ENCODE measurements around the gene TRIM51. TPM values are rescaled to one million over a fixed set of nuclear protein-coding genes. Genes with fewer than 3 reads are reported as not detected.
"Not testable (repeated sequence)": the region's sequence is repeated elsewhere in the genome, so short reads cannot be mapped to it uniquely, and the experiment has no call there.

TRIM51 gene
- total and polyA plus RNA-seq, 2 donors (not counting 1 experiment from before 2014, with no cell fraction given): not detected

GRCh38 chr11:55872731-55873130, 10.4 kb upstream of the TRIM51 start:
- H3K9ac ChIP-seq (ENCODE audit: low read length); H3K27ac Mint-ChIP-seq; POLR2A ChIA-PET; H3K79me2 ChIP-seq (ENCODE audit: control insufficient read depth, insufficient read depth, low read length); H3K27ac ChIP-seq (ENCODE audit: low read length in 2 of 2); ATAC-seq (ENCODE audit: low read depth); H3K4me3 ChIP-seq (ENCODE audit: control extremely low read depth in 1 of 5, extremely low read depth in 1 of 5, insufficient read depth in 1 of 5, low read depth in 2 of 5, low read length in 4 of 5); H3K27me3 Mint-ChIP-seq; H3K9me3 Mint-ChIP-seq (ENCODE audit: insufficient read depth); H2AFZ ChIP-seq (ENCODE audit: insufficient read depth, low read depth, low read length, poor library complexity, severe bottlenecking); intact Hi-C loops (cut with micrococcal nuclease); H3K4me2 ChIP-seq (replicated peaks; ENCODE audit: low read depth, low read length, poor library complexity, severe bottlenecking); H3K4me1 ChIP-seq (ENCODE audit: control insufficient read depth in 2 of 2, insufficient read depth in 2 of 2, low read length in 2 of 2); DNase-seq; H3K27me3 ChIP-seq (replicated peaks in 1 of 4; ENCODE audit: control extremely low read depth in 1 of 4, control insufficient read depth in 3 of 4, insufficient read depth in 4 of 4, low read length in 3 of 4); H3K4me1 Mint-ChIP-seq; CTCF ChIA-PET; H3K4me3 Mint-ChIP-seq; H4K20me1 ChIP-seq (ENCODE audit: control insufficient read depth, insufficient read depth, low read length, poor library complexity, severe bottlenecking); H3K36me3 ChIP-seq (replicated peaks in 1 of 2; ENCODE audit: control extremely low read depth in 1 of 2, control insufficient read depth in 1 of 2, extremely low read depth in 1 of 2, insufficient read depth in 2 of 2, low read length in 1 of 2): not testable (repeated sequence)
- 28% methylated on average over 33 of the region's 33 CpGs for WGBS (ENCODE audit: insufficient coverage)
- peaks cover 0 to 20% (median 0%) of the 10 kb centered on the region in 3 donors for H3K9me3 ChIP-seq (ENCODE audit: control extremely low read depth in 1 of 3, control insufficient read depth in 2 of 3, insufficient read depth in 1 of 3, low read length in 2 of 3)

GRCh38 chr11:55873146-55873545, 10.0 kb upstream of the TRIM51 start:
- H2AFZ ChIP-seq (ENCODE audit: insufficient read depth, low read depth, low read length, poor library complexity, severe bottlenecking); DNase-seq; H3K36me3 ChIP-seq (replicated peaks in 1 of 2; ENCODE audit: control extremely low read depth in 1 of 2, control insufficient read depth in 1 of 2, extremely low read depth in 1 of 2, insufficient read depth in 2 of 2, low read length in 1 of 2); ATAC-seq (ENCODE audit: low read depth); H3K4me3 Mint-ChIP-seq; H3K27me3 ChIP-seq (replicated peaks in 1 of 4; ENCODE audit: control extremely low read depth in 1 of 4, control insufficient read depth in 3 of 4, insufficient read depth in 4 of 4, low read length in 3 of 4); H3K4me1 ChIP-seq (ENCODE audit: control insufficient read depth in 2 of 2, insufficient read depth in 2 of 2, low read length in 2 of 2); H3K27ac ChIP-seq (ENCODE audit: low read length in 2 of 2); H3K4me3 ChIP-seq (ENCODE audit: control extremely low read depth in 1 of 5, extremely low read depth in 1 of 5, insufficient read depth in 1 of 5, low read depth in 2 of 5, low read length in 4 of 5); H3K27ac Mint-ChIP-seq; intact Hi-C loops (cut with micrococcal nuclease); H3K27me3 Mint-ChIP-seq; H3K79me2 ChIP-seq (ENCODE audit: control insufficient read depth, insufficient read depth, low read length); H3K4me1 Mint-ChIP-seq; H3K9ac ChIP-seq (ENCODE audit: low read length); H3K4me2 ChIP-seq (replicated peaks; ENCODE audit: low read depth, low read length, poor library complexity, severe bottlenecking); CTCF ChIA-PET; H3K9me3 Mint-ChIP-seq (ENCODE audit: insufficient read depth); H4K20me1 ChIP-seq (ENCODE audit: control insufficient read depth, insufficient read depth, low read length, poor library complexity, severe bottlenecking); POLR2A ChIA-PET: not testable (repeated sequence)
- H3K9me3 ChIP-seq (ENCODE audit: control extremely low read depth in 1 of 3, control insufficient read depth in 2 of 3, insufficient read depth in 1 of 3, low read length in 2 of 3): peaks cover 0 to 20% (median 0%) of the 10 kb centered on the region in 3 donors
- 38% methylated on average over 29 of the region's 34 CpGs for WGBS (ENCODE audit: insufficient coverage)

DNA sequence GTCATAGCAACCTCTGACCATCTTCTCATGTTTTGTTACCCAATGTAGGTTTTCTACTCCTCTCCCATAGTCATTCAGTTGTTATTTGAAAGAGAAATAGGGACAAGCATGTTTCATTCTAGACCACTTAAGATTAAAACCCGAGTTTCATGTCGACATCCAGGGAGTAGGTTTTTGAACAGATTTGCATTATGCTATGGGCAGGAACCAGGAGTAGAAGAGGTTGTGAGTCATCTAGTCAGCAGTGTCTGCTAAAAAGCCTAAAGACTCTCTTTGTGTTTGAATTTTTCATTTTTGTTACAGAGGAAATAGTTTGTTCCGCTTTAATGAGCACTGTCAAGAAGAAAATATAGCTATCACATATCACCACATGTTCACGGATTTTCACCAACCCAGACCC, 1.9 kb downstream of the TRIM51 start:
- CTCF ChIA-PET; intact Hi-C loops (cut with micrococcal nuclease); H3K9me3 ChIP-seq (ENCODE audit: control extremely low read depth in 1 of 3, control insufficient read depth in 2 of 3, insufficient read depth in 1 of 3, low read length in 2 of 3); H3K9ac ChIP-seq (ENCODE audit: low read length); DNase-seq; H3K27me3 Mint-ChIP-seq; H3K4me3 ChIP-seq (ENCODE audit: control extremely low read depth in 1 of 5, extremely low read depth in 1 of 5, insufficient read depth in 1 of 5, low read depth in 2 of 5, low read length in 4 of 5); POLR2A ChIA-PET; H3K27ac ChIP-seq (ENCODE audit: low read length in 2 of 2); H3K79me2 ChIP-seq (ENCODE audit: control insufficient read depth, insufficient read depth, low read length); H4K20me1 ChIP-seq (ENCODE audit: control insufficient read depth, insufficient read depth, low read length, poor library complexity, severe bottlenecking); H3K4me3 Mint-ChIP-seq; H3K36me3 ChIP-seq (replicated peaks in 1 of 2; ENCODE audit: control extremely low read depth in 1 of 2, control insufficient read depth in 1 of 2, extremely low read depth in 1 of 2, insufficient read depth in 2 of 2, low read length in 1 of 2); ATAC-seq (ENCODE audit: low read depth); H3K27ac Mint-ChIP-seq; H3K9me3 Mint-ChIP-seq (ENCODE audit: insufficient read depth); H3K4me1 Mint-ChIP-seq; H3K4me2 ChIP-seq (replicated peaks; ENCODE audit: low read depth, low read length, poor library complexity, severe bottlenecking); H3K4me1 ChIP-seq (ENCODE audit: control insufficient read depth in 2 of 2, insufficient read depth in 2 of 2, low read length in 2 of 2); H3K27me3 ChIP-seq (replicated peaks in 1 of 4; ENCODE audit: control extremely low read depth in 1 of 4, control insufficient read depth in 3 of 4, insufficient read depth in 4 of 4, low read length in 3 of 4); H2AFZ ChIP-seq (ENCODE audit: insufficient read depth, low read depth, low read length, poor library complexity, severe bottlenecking): not testable (repeated sequence)
- WGBS (ENCODE audit: insufficient coverage): 94% methylated on average over 2 of the region's 4 CpGs

GRCh38 chr11:55885481-55885880, 2.4 kb downstream of the TRIM51 start:
- H3K27ac Mint-ChIP-seq; H3K4me2 ChIP-seq (replicated peaks; ENCODE audit: low read depth, low read length, poor library complexity, severe bottlenecking); H4K20me1 ChIP-seq (ENCODE audit: control insufficient read depth, insufficient read depth, low read length, poor library complexity, severe bottlenecking); H3K27ac ChIP-seq (ENCODE audit: low read length in 2 of 2); H3K4me3 Mint-ChIP-seq; POLR2A ChIA-PET; intact Hi-C loops (cut with micrococcal nuclease); H3K4me3 ChIP-seq (ENCODE audit: control extremely low read depth in 1 of 5, extremely low read depth in 1 of 5, insufficient read depth in 1 of 5, low read depth in 2 of 5, low read length in 4 of 5); DNase-seq; H3K9ac ChIP-seq (ENCODE audit: low read length); H3K4me1 ChIP-seq (ENCODE audit: control insufficient read depth in 2 of 2, insufficient read depth in 2 of 2, low read length in 2 of 2); H3K4me1 Mint-ChIP-seq; H3K9me3 Mint-ChIP-seq (ENCODE audit: insufficient read depth); H3K27me3 Mint-ChIP-seq; CTCF ChIA-PET; ATAC-seq (ENCODE audit: low read depth); H3K9me3 ChIP-seq (ENCODE audit: control extremely low read depth in 1 of 3, control insufficient read depth in 2 of 3, insufficient read depth in 1 of 3, low read length in 2 of 3); H3K27me3 ChIP-seq (replicated peaks in 1 of 4; ENCODE audit: control extremely low read depth in 1 of 4, control insufficient read depth in 3 of 4, insufficient read depth in 4 of 4, low read length in 3 of 4); H3K36me3 ChIP-seq (replicated peaks in 1 of 2; ENCODE audit: control extremely low read depth in 1 of 2, control insufficient read depth in 1 of 2, extremely low read depth in 1 of 2, insufficient read depth in 2 of 2, low read length in 1 of 2); H3K79me2 ChIP-seq (ENCODE audit: control insufficient read depth, insufficient read depth, low read length); H2AFZ ChIP-seq (ENCODE audit: insufficient read depth, low read depth, low read length, poor library complexity, severe bottlenecking): not testable (repeated sequence)
- 95% methylated on average over 6 of the region's 9 CpGs for WGBS (ENCODE audit: insufficient coverage)
